ENCODE data around the gene ATG3. TPM values are rescaled to one million over a fixed set of nuclear protein-coding genes. Genes with fewer than 3 reads are reported as not detected.
"Not testable (repeated sequence)": the region's sequence is repeated elsewhere in the genome, so short reads cannot be mapped to it uniquely, and the experiment has no call there.

The ATG3 gene
- polyA plus RNA-seq, 6 donors from 2014 or later: 64.0 to 104 (median 93.6) TPM

DNA sequence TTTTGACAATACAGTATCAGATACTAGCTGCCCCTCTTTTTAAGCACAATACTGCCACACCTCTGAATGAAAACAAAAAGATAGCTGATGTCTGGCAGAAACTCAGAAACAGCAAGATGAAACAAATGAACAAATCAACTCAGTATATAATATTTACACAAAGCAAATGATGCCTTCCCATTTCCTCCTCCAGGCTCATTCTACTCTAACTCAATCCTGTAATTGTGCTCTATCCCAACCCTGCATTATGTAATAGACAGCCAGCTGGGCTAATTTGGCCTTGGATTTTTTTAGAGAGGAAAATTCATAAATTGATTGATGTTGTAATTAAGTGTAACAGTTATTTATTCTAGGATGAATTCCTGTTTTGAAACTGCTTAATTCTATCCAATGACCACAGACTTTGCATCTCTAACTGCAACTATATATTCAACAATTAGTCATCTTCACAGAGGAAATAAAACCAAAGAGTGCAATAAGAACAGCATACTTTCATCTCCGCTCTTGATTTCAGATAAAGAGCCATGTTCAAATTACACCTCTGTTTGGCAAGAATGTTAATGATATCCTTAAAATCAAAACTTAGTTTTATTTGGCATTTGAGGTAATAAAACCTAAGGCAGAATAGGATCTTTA is 6.1 kb downstream of the ATG3 start:
- Mint-ChIP-seq H3K4me1 (peaks cover 33 to 63% (median 50%) of the 10 kb centered on the region in 3 donors), H3K27ac (peak overlapping the region in 4 of 6 donors; percentile 4 to 64 (median 54)), H3K4me3 (peak overlapping the region in 1 of 8 donors; percentile 2), H3K9me3 (no peaks in the 10 kb centered on the region), H3K27me3 (no peaks in the 10 kb centered on the region), H3K36me3 (peaks cover 0 to 12% of the 10 kb centered on the region in 2 donors)
- DNase-seq (no peak), ATAC-seq (ENCODE audit: low read depth in 2 of 2) (no peak)

DNA sequence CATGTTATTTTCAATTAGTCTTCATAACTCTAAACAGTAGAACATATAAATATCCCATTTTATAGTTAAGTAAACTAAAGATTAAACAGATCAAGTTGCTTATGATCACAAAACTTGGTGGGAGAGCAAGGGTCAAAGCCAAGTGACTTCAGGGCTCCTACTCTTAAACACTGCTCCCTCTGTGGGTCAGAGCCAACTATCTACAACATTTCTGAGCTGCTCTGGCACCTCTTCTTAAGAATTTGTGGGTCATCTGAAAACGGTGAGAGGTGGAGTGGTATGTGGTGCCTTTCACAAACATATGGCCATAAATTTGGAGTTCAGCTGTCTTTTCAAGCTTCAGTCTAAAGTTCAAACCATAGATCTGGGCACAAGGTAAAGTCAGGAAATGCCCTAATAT is 10.9 kb downstream of the ATG3 start:
- H3K27me3 Mint-ChIP-seq: no peaks in the 10 kb centered on the region
- peaks cover 22 to 33% (median 31%) of the 10 kb centered on the region in 3 donors for H3K4me1 Mint-ChIP-seq
- peaks cover 8 to 22% of the 10 kb centered on the region in 2 donors for H3K36me3 Mint-ChIP-seq
- H3K9me3 Mint-ChIP-seq: no peaks in the 10 kb centered on the region
- H3K4me3 Mint-ChIP-seq: no peak overlapping the region
- no peak for ATAC-seq (ENCODE audit: low read depth in 2 of 2)
- H3K27ac Mint-ChIP-seq: no peak overlapping the region
- no peak for DNase-seq

DNA sequence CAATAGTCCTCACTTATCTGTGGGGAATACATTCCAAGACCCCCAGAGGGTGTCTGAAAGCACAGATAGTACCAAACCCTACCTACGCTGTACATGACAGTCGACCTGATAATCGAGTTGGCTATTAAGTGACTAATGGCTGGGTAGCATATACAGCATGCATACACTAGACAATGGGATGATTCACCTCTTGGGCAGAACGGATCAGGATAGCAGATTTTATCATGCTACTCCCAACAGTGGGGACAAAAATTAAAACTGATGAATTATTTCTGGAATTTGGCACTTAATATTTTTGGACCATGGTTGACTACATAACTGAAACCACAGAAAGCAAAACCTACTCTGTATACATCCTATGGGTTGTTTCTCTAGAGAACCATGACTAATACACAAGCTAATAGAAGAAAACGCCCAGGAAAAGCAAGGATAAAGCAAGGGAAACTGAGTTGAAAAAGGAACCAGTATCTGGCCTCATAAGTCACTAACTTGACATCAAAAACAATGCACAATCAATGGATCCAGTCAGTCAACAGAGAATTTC is 15.5 kb downstream of the ATG3 start:
- H3K27me3 Mint-ChIP-seq: no peaks in the 10 kb centered on the region
- DNase-seq (no peak), ATAC-seq (ENCODE audit: low read depth in 2 of 2) (no peak)
- H3K36me3 Mint-ChIP-seq: peaks cover 10 to 29% of the 10 kb centered on the region in 2 donors
- peak overlapping the region in 3 of 6 donors; percentile 16 to 53 (median 40) for H3K27ac Mint-ChIP-seq
- peaks cover 4 to 10% (median 9%) of the 10 kb centered on the region in 3 donors for H3K4me1 Mint-ChIP-seq
- no peaks in the 10 kb centered on the region for H3K9me3 Mint-ChIP-seq
- no peak overlapping the region for H3K4me3 Mint-ChIP-seq

- Mint-ChIP-seq H3K4me3 (peak overlapping the region in 3 of 8 donors; percentile 25 to 75 (median 57)), H3K4me1 (peaks cover 22 to 26% (median 24%) of the 10 kb centered on the region in 3 donors), H3K27me3 (no peaks in the 10 kb centered on the region), H3K9me3 (no peaks in the 10 kb centered on the region), H3K27ac (peak overlapping the region; percentile 18 to 92 (median 80)), H3K36me3 (peaks cover 17% of the 10 kb centered on the region in 2 donors)
- peak; percentile 44 for DNase-seq
- ATAC-seq (ENCODE audit: low read depth in 2 of 2): peak; percentile 92 to 96
These were observed 21.7 kb downstream of the ATG3 start for GRCh38 chr3:112539825-112540650.

DNA sequence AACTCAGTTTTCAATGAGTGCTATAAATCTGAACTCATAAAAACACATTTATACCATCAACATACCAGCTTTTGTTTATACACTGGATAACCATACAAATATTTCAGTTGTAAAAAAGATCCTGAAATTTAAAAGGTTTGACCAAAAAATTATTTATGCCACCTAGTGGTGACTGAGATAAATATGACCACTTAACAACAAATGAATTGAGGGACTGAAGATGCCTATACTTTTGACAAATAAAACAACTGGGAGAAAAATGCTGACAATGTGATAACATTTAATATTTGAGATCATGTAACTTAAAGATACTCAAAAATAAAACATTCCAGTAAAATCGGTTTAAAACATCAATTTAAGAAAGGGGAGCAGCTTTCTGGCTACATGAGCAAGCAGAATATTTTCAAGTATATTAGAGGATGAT is 30.4 kb downstream of the ATG3 start:
- H3K9me3 Mint-ChIP-seq: no peaks in the 10 kb centered on the region
- ATAC-seq (ENCODE audit: low read depth in 2 of 2) (no peak), DNase-seq (peak; percentile 20)
- peaks cover 0 to 5% (median 2%) of the 10 kb centered on the region in 3 donors for H3K4me1 Mint-ChIP-seq
- H3K4me3 Mint-ChIP-seq: no peak overlapping the region
- H3K27me3 Mint-ChIP-seq: no peaks in the 10 kb centered on the region
- peak overlapping the region in 4 of 6 donors; percentile 15 to 59 (median 38) for H3K27ac Mint-ChIP-seq
- H3K36me3 Mint-ChIP-seq: peaks cover 20 to 22% of the 10 kb centered on the region in 2 donors

DNA sequence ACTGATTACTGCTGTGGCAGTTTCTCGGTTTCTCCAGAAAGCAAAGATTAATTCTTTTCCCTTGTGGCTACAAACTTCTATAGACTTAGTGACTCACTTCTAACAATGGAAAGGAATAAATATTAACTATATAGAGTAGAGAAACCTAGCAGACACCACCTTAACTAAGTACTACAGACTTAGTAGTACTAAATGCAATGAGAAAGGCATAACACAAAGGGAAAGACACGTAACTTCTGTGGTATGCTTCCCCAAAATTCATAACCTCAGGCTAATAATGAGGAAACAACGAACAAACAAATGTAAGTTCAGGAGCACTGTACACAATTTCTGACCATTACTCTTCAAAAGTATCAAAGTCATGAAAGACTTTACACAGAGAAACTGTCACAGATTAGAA is 31.2 kb downstream of the ATG3 start:
- Mint-ChIP-seq H3K9me3 (no peaks in the 10 kb centered on the region), H3K4me3 (no peak overlapping the region), H3K4me1 (peaks cover 0 to 5% (median 2%) of the 10 kb centered on the region in 3 donors), H3K27me3 (no peaks in the 10 kb centered on the region), H3K36me3 (peaks cover 15 to 20% of the 10 kb centered on the region in 2 donors), H3K27ac (no peak overlapping the region)
- ATAC-seq (ENCODE audit: low read depth in 2 of 2) (no peak), DNase-seq (no peak)

GRCh38 chr3:112524127-112524526 is 37.6 kb downstream of the ATG3 start:
- not testable (repeated sequence) for H3K9me3 Mint-ChIP-seq; ATAC-seq (ENCODE audit: low read depth in 2 of 2)
- peak overlapping the region; percentile 15 to 79 (median 51) for H3K27ac Mint-ChIP-seq

DNA sequence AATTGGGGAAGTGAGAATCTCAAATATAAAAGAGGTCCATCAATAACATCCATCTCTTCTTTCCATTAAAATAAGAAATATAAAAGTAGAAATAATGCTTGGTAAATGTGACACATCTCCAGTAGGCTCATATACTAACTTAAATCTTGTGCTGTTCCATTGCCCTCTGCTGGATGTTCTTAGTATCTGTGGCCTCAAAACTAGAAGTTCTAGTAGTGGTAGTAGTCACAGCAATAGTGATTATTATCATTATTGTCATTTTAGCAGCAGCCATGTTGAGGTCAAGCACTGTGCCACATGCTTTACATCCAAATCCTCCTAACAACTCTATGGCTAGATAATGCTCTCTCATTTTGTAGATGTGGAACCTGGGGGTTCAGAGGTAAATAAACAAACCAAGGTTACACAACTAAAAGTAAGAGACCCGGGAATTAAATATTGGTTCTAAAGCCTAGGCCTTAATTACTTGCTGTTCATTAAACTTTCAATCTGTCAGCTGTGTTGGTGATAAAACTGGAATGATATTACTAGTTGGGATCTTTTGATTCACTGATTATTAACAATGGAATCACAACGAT is 42.2 kb downstream of the ATG3 start:
- Mint-ChIP-seq H3K4me3 (peak overlapping the region; percentile 11 to 83 (median 49)), H3K27ac (peak overlapping the region; percentile 66 to 96 (median 92)), H3K36me3 (peaks cover 0 to 7% of the 10 kb centered on the region in 2 donors), H3K9me3 (peaks cover 0 to 11% (median 6%) of the 10 kb centered on the region in 7 donors), H3K27me3 (no peaks in the 10 kb centered on the region), H3K4me1 (peaks cover 32 to 46% (median 35%) of the 10 kb centered on the region in 3 donors)
- ATAC-seq (ENCODE audit: low read depth in 2 of 2) (peak; percentile 85 to 88), DNase-seq (peak; percentile 64)

More at GRCh38 chr3:112524127-112524526, 37.6 kb downstream of the ATG3 start:
- H3K4me1 Mint-ChIP-seq: peaks cover 13 to 16% (median 16%) of the 10 kb centered on the region in 3 donors
- not testable (repeated sequence) for H3K36me3 Mint-ChIP-seq, H3K4me3 Mint-ChIP-seq, DNase-seq, H3K27me3 Mint-ChIP-seq

DNA sequence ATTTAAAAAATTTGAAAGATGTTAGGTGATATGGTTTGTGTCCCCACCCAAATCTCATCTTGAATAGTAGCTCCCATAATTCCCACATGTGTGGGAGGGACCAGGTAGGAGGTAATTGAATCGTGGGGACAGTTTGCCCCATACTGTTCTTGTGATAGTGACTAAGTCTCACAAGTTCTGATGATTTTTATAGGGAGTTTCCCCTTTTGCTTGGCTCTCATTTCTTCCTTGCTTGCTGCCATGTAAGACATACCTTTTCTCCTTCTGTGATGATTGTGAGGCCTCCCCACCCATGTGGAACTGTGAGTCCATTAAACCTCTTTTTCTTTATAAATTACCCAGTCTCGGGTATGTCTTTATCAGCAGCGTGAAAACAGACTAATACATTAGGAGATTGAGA is 42.8 kb downstream of the ATG3 start:
- H3K36me3 Mint-ChIP-seq, H3K27me3 Mint-ChIP-seq, DNase-seq: not testable (repeated sequence)
- Mint-ChIP-seq H3K4me1 (peaks cover 32 to 52% (median 39%) of the 10 kb centered on the region in 3 donors), H3K9me3 (peaks cover 0 to 11% (median 6%) of the 10 kb centered on the region in 7 donors), H3K4me3 (peak overlapping the region; percentile 11 to 83 (median 49)), H3K27ac (peak overlapping the region; percentile 66 to 96 (median 92))
- ATAC-seq (ENCODE audit: low read depth in 2 of 2): peak; percentile 53 to 62

- Mint-ChIP-seq H3K36me3 (peaks cover 6 to 7% of the 10 kb centered on the region in 2 donors), H3K4me3 (peak overlapping the region in 6 of 8 donors; percentile 45 to 79 (median 66)), H3K9me3 (peaks cover 0 to 23% (median 12%) of the 10 kb centered on the region in 7 donors), H3K27ac (peak overlapping the region in 4 of 6 donors; percentile 4 to 69 (median 40)), H3K27me3 (no peaks in the 10 kb centered on the region), H3K4me1 (peaks cover 30 to 57% (median 41%) of the 10 kb centered on the region in 3 donors)
- DNase-seq (no peak), ATAC-seq (ENCODE audit: low read depth in 2 of 2) (peak; percentile 41 to 51)
These were observed 47.1 kb downstream of the ATG3 start for GRCh38 chr3:112514527-112515128.

DNA sequence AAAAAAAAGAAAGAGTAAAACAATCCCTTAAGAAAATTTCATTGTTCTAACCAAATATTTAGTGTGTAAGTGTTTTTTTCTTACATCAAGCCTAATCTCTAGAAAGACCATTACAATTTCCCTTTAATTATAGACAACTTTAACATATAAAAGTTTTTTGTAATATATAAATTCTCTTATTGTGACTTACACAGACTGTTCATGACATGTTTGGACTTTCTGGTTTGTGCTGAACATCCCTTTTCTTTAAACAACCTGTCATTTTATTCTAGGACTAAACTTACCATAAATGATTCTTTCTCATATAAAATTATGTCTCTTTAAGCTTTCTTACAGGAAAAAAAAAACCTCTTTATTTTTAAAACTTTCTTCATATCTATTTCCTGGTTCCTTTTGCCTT is 49.4 kb downstream of the ATG3 start:
- ATAC-seq (ENCODE audit: low read depth in 2 of 2): no peak
- Mint-ChIP-seq H3K4me1 (peaks cover 36 to 64% (median 49%) of the 10 kb centered on the region in 3 donors), H3K4me3 (no peak overlapping the region), H3K9me3 (peaks cover 0 to 16% (median 7%) of the 10 kb centered on the region in 7 donors), H3K27ac (no peak overlapping the region), H3K27me3 (no peaks in the 10 kb centered on the region), H3K36me3 (peaks cover 6 to 7% of the 10 kb centered on the region in 2 donors)
- no peak for DNase-seq

DNA sequence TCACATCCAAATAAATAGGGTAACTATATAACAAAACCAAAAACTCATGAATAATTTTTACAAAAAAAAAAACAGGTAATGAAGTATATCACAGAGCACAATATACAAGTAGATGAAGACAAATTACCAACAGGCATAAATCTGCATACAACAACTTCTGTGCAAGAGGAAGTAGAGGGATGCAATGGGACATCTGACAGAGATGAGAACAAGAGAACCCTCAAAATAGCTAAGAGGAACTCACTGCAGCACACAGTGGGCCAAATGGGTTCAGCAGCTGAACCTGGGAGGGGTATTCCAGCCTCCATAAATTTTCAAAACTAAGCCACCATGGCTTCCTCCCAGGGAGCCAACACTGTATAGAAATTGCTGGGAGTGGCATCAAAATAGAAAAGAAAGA is 52.9 kb downstream of the ATG3 start:
- Mint-ChIP-seq H3K4me1 (peaks cover 58 to 68% (median 65%) of the 10 kb centered on the region in 3 donors), H3K4me3 (peak overlapping the region; percentile 13 to 87 (median 76)), H3K36me3 (peaks cover 6 to 7% of the 10 kb centered on the region in 2 donors), H3K27me3 (no peaks in the 10 kb centered on the region), H3K27ac (peak overlapping the region; percentile 88 to 98 (median 94)), H3K9me3 (peaks cover 0 to 14% (median 8%) of the 10 kb centered on the region in 7 donors)
- ATAC-seq (ENCODE audit: low read depth in 2 of 2) (peak; percentile 60 to 61), DNase-seq (no peak)
